Suprapubic skin (tissue), 4 donors: ENCODE data around the gene TNFSF11. TPM values are rescaled to one million over a fixed set of nuclear protein-coding genes. Genes with fewer than 3 reads are reported as not detected.

Experiments used
- DNase-seq, 2 donors: peaks; one replicate each; pipeline ENCODE4 v3.0.0-alpha.2; 2019; ENCODE audit warnings: low spot score in 2 of 2
- H3K27ac ChIP-seq: fragments of 200-600 bp; sonication (generic); one replicate; pipeline ENCODE4 v1.5.1; 2019
- H3K27me3 ChIP-seq: fragments of 200-600 bp; sonication (generic); one replicate; pipeline ENCODE4 v1.5.1; 2019
- H3K36me3 ChIP-seq: fragments of 200-600 bp; sonication (generic); one replicate; pipeline ENCODE4 v1.5.1; 2019
- H3K4me1 ChIP-seq: fragments of 200-600 bp; sonication (generic); one replicate; pipeline ENCODE4 v1.5.1; 2019
- H3K4me3 ChIP-seq: fragments of 200-600 bp; sonication (generic); one replicate; pipeline ENCODE4 v1.5.1; 2019; ENCODE audit warnings: mild to moderate bottlenecking
- H3K9me3 ChIP-seq: fragments of 200-600 bp; sonication (generic); one replicate; pipeline ENCODE4 v1.5.1; 2019
- EP300 ChIP-seq: sonication (generic); formaldehyde crosslinking; IDR thresholded peaks from one replicate; pipeline ENCODE4 v1.6.1; 2017; ENCODE audit warnings: antibody characterized with exemption
- POLR2A ChIP-seq, 2 donors: fragments of 450-650 bp; IDR thresholded peaks; one replicate each; pipeline ENCODE4 v1.6.1; 2017; ENCODE audit warnings: antibody characterized with exemption in 2 of 2, mild to moderate bottlenecking in 2 of 2, moderate library complexity in 2 of 2
- POLR2AphosphoS5 ChIP-seq, 3 donors: sonication (generic); formaldehyde crosslinking; IDR thresholded peaks; one replicate each; pipeline ENCODE4 v1.6.1; 2017; ENCODE audit warnings: antibody characterized with exemption in 3 of 3
- WGBS: methylation state at CpG from one replicate; pipeline ENCODE4 v1.1.5; 2018; 5-methylcytosine and 5-hydroxymethylcytosine counted together
- total RNA-seq, 4 donors: library from RNA; depleted of rRNA; stranded (reverse); fragments of >200 nt; gene quantifications; one replicate each; pipeline ENCODE4 v1.1.0, GENCODE V29; 2016
- TF ChIP-seq, protein P1 (sequence below), 2 donors: fragments of 200-600 bp in 1 of 2; fragments of 450-650 bp in 1 of 2; sonication (generic) in 1 of 2; IDR thresholded peaks; one replicate each; pipeline ENCODE4 v1.5.1; 2016 to 2019; ENCODE audit warnings: antibody characterized with exemption in 2 of 2, mild to moderate bottlenecking in 1 of 2, moderate library complexity in 1 of 2

TNFSF11 gene
- total RNA-seq, 4 donors from 2014 or later, result 0.62 TPM; not detected in 3

DNA sequence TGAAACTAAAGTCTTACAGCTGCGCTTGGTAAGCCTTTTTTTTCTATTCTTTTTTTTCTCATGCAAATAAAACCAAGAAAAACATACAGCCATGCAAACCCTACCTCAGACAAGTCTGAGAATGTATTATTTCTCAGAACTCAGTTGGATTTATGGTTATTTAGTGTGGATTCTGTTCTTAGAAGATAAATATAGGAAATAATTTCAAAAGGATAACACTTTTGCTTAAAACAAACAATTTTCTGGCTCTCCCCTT, 40.7 kb upstream of the TNFSF11 start:
- no peaks in the 10 kb centered on the region for H3K9me3 ChIP-seq
- no peak overlapping the region for H3K27ac ChIP-seq
- H3K36me3 ChIP-seq, result no peaks in the 10 kb centered on the region
- H3K4me1 ChIP-seq, result no peaks in the 10 kb centered on the region
- 85% methylated on average over 1 of the region's 1 CpG for WGBS
- no peak for DNase-seq
- TF ChIP-seq POLR2AphosphoS5 (IDR thresholded peaks at IDR 0.05), result no peak
- TF ChIP-seq EP300, result no peak
- TF ChIP-seq, protein P1, sequence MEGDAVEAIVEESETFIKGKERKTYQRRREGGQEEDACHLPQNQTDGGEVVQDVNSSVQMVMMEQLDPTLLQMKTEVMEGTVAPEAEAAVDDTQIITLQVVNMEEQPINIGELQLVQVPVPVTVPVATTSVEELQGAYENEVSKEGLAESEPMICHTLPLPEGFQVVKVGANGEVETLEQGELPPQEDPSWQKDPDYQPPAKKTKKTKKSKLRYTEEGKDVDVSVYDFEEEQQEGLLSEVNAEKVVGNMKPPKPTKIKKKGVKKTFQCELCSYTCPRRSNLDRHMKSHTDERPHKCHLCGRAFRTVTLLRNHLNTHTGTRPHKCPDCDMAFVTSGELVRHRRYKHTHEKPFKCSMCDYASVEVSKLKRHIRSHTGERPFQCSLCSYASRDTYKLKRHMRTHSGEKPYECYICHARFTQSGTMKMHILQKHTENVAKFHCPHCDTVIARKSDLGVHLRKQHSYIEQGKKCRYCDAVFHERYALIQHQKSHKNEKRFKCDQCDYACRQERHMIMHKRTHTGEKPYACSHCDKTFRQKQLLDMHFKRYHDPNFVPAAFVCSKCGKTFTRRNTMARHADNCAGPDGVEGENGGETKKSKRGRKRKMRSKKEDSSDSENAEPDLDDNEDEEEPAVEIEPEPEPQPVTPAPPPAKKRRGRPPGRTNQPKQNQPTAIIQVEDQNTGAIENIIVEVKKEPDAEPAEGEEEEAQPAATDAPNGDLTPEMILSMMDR (IDR thresholded peaks at IDR 0.05), result no peak
- no peak for TF ChIP-seq POLR2A (IDR thresholded peaks at IDR 0.05)
- H3K4me3 ChIP-seq, result no peak overlapping the region
- H3K27me3 ChIP-seq, result no peaks in the 10 kb centered on the region

DNA sequence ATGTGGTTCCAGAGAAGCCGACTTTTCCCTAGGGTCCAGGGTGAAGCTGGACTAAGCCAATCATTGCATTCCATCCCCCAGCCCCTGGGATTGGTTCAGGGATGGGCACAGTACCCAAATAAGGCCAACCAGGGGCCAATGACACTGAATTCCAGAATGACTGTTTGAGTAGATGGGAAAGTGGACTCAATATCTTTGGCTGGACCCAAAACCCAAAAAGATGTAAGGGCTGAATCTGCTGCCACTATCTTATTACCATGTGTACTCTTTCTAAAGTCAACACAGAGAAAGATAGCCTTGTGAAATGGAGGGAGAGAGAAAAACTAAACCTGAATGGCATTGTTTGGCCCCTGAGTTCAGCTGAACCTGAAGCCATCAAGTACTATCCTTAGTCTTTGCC, 39.2 kb upstream of the TNFSF11 start:
- no peak overlapping the region for H3K27ac ChIP-seq
- H3K27me3 ChIP-seq, result no peaks in the 10 kb centered on the region
- no peak overlapping the region for H3K4me3 ChIP-seq
- no peak for TF ChIP-seq EP300
- no peaks in the 10 kb centered on the region for H3K9me3 ChIP-seq
- no peak for DNase-seq
- no peaks in the 10 kb centered on the region for H3K36me3 ChIP-seq
- WGBS, result 80% methylated on average over 1 of the region's 1 CpG
- no peaks in the 10 kb centered on the region for H3K4me1 ChIP-seq

DNA sequence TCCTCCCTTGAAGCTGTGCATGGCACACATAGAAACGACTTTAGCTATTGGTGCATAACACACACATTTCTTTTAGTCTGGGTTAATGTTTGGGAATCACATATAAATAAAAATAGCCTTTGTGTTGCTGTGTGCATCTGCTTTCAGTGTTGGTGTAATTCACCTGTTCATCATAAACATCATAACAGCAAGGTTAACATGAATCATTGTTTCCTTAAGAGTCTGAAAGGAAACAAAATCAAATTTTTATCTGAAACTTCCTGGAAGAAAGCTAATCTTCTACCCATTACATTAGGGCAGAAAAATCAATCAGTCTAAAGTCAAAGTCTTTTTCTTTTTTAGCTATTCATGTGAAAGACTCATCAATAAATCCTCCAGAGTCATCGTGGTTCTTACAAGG, 35.0 kb upstream of the TNFSF11 start:
- no peaks in the 10 kb centered on the region for H3K4me1 ChIP-seq
- H3K27ac ChIP-seq, result no peak overlapping the region
- no peaks in the 10 kb centered on the region for H3K27me3 ChIP-seq
- TF ChIP-seq POLR2AphosphoS5 (IDR thresholded peaks at IDR 0.05), result no peak
- TF ChIP-seq POLR2A (IDR thresholded peaks at IDR 0.05), result no peak
- TF ChIP-seq, protein P1 (IDR thresholded peaks at IDR 0.05), result no peak
- no peaks in the 10 kb centered on the region for H3K36me3 ChIP-seq
- H3K4me3 ChIP-seq, result no peak overlapping the region
- 54% methylated on average over 2 of the region's 2 CpGs for WGBS
- DNase-seq, result no peak
- H3K9me3 ChIP-seq, result no peaks in the 10 kb centered on the region

DNA sequence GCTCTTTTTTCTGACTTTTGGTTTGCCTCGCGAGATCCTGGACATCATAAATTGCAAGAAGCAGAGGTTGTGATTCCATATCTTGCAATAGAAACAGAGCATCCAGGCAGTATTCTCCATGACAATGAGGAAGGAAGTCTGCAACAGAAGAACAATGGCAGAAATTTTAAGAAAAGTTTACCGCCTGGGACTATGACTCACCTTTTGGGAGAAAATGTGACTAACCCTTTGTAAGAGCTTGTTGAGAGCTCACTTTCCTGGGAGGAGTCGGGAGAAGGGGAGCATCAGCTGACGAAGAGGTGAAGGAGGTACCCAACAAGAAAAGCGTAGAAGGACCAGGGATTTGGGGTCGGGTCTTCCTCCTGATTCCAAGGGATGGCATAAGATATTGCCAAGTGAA, 34.3 kb upstream of the TNFSF11 start:
- WGBS, result 87% methylated on average over 7 of the region's 7 CpGs
- TF ChIP-seq POLR2AphosphoS5 (IDR thresholded peaks at IDR 0.05), result no peak
- TF ChIP-seq POLR2A (IDR thresholded peaks at IDR 0.05), result no peak
- no peak for TF ChIP-seq EP300
- TF ChIP-seq, protein P1 (IDR thresholded peaks at IDR 0.05), result no peak
- Histone ChIP-seq H3K4me1 (no peaks in the 10 kb centered on the region), H3K9me3 (no peaks in the 10 kb centered on the region), H3K4me3 (no peak overlapping the region), H3K27ac (no peak overlapping the region), H3K36me3 (no peaks in the 10 kb centered on the region), H3K27me3 (no peaks in the 10 kb centered on the region)
- no peak for DNase-seq

DNA sequence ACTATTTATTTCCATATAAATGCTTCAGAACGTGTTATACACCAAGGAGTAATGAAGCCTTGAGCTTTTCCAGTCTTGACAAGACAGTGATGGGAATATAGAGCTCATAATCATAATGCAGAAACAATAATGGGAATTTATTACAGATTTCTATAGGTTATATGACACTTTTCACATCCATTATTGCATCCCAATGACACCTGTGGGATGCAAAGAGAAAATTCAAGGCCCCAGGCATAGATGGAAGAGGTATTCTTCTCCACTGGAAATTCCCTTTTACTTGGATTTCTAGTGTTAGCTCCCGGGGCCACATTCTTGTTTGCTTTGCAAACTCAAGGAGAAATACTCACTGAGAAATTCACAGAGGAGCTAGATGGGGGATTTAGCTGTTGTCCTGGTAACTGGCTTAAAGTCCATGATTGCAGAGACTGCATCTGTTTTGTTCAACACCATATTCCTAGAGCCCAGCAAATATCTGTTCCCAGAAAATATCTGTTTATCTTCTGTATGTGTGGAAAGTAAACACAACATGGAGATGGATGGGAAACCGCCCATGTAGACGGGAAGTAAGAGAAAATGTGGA, 30.6 kb upstream of the TNFSF11 start:
- Histone ChIP-seq H3K27me3 (no peaks in the 10 kb centered on the region), H3K4me3 (no peak overlapping the region), H3K9me3 (no peaks in the 10 kb centered on the region), H3K27ac (no peak overlapping the region), H3K4me1 (no peaks in the 10 kb centered on the region), H3K36me3 (no peaks in the 10 kb centered on the region)
- no peak for DNase-seq
- TF ChIP-seq POLR2A (IDR thresholded peaks at IDR 0.05) (no peak), EP300 (no peak), POLR2AphosphoS5 (IDR thresholded peaks at IDR 0.05) (no peak)
- TF ChIP-seq, protein P1 (IDR thresholded peaks at IDR 0.05), result no peak
- WGBS, result 44% methylated on average over 4 of the region's 4 CpGs

DNA sequence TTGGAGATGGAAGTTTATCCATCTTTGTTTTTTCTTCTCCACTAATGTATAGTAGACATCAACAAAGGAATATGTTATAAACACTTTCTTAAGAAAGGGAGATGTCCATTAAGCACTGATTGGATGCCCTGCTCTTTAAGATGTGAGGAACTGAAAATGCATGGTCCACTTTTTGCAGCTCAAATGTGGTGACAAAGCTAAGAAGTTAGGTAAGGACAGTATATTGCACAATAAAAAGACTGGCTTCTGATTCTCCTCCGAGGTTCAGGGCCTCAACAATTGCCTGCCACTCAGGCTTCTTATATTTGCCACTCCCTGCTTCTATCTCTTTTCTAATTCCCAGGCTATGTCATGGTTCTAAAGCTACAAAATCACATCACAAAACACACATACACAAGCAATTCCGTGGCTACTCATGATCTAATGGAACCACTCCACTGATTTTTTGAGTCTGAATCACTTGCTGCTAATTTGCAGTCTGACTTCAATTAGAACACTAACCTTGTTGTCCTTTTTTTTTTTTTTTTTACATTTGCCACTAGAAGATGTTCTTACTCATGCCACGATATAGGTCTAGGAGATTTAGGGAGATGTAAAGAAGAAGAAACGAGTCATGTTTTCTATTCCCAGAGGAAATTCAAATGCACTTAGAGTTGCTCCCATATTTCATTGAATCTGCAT, 29.6 kb upstream of the TNFSF11 start:
- no peaks in the 10 kb centered on the region for H3K4me1 ChIP-seq
- H3K27ac ChIP-seq, result no peak overlapping the region
- no peaks in the 10 kb centered on the region for H3K36me3 ChIP-seq
- no peak for DNase-seq
- TF ChIP-seq POLR2AphosphoS5 (IDR thresholded peaks at IDR 0.05) (no peak), EP300 (no peak), POLR2A (IDR thresholded peaks at IDR 0.05) (no peak)
- TF ChIP-seq, protein P1 (IDR thresholded peaks at IDR 0.05), result no peak
- WGBS, result 67% methylated on average over 4 of the region's 4 CpGs
- H3K4me3 ChIP-seq, result no peak overlapping the region
- no peaks in the 10 kb centered on the region for H3K9me3 ChIP-seq
- no peaks in the 10 kb centered on the region for H3K27me3 ChIP-seq
